Ishikawa (cell line): ENCODE results near the gene SLC35F6.

Source experiments
- CEBPB ChIP-seq: IDR thresholded peaks from 2 replicates; pipeline ENCODE4 v1.6.1; 2012
- EGR1 ChIP-seq: IDR thresholded peaks from 2 replicates; pipeline ENCODE4 v1.6.1; 2012
- EP300 ChIP-seq: IDR thresholded peaks from 2 replicates; pipeline ENCODE4 v1.6.1; 2012; ENCODE audit warnings: borderline replicate concordance
- FOXM1 ChIP-seq: IDR thresholded peaks from 2 replicates; pipeline ENCODE4 v1.6.1; 2012; ENCODE audit warnings: low read depth, borderline replicate concordance
- MAX ChIP-seq: IDR thresholded peaks from 2 replicates; pipeline ENCODE4 v1.6.1; 2012
- NFIC ChIP-seq: IDR thresholded peaks from 2 replicates; pipeline ENCODE4 v1.6.1; 2012
- RAD21 ChIP-seq: IDR thresholded peaks from 2 replicates; pipeline ENCODE4 v1.6.1; 2012; ENCODE audit warnings: low read depth
- REST ChIP-seq: IDR thresholded peaks from 2 replicates; pipeline ENCODE4 v1.6.1; 2012; ENCODE audit warnings: low read depth, mild to moderate bottlenecking
- TAF1 ChIP-seq: IDR thresholded peaks from 2 replicates; pipeline ENCODE4 v1.6.1; 2012; ENCODE audit warnings: low read depth, mild to moderate bottlenecking
- TCF12 ChIP-seq: IDR thresholded peaks from 2 replicates; pipeline ENCODE4 v1.6.1; 2012; ENCODE audit warnings: low read depth
- TEAD4 ChIP-seq: IDR thresholded peaks from 2 replicates; pipeline ENCODE4 v1.6.1; 2012
- USF1 ChIP-seq: IDR thresholded peaks from 2 replicates; pipeline ENCODE4 v1.6.1; 2012
- YY1 ChIP-seq: IDR thresholded peaks from 2 replicates; pipeline ENCODE4 v1.6.1; 2012; ENCODE audit warnings: low read depth
- ZBTB7A ChIP-seq: IDR thresholded peaks from 2 replicates; pipeline ENCODE4 v1.6.1; 2012; ENCODE audit warnings: low read depth

SLC35F6 gene

DNA sequence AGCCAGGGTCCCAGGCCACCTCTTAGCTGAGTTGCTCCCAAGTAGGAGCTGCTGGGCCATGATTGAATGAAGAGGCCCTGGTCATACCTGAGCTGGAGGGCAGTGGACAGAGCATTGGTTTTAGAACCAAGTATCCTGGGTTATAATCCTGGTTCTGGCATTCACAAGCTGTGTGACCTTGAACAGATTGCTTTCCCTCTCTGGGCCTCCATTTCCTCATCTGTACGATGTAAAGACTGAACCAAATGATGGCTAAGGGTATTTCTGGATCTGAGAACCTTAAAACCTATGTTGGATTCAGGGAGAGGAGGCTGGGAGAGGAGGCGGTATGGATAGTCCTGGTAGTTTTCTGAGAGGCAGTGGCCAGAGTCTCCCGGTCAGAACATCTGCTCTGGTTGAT, 40.6 kb upstream of the SLC35F6 start:
- TF ChIP-seq ZBTB7A (no peak), USF1 (no peak), CEBPB (no peak), FOXM1 (no peak), EGR1 (no peak), REST (no peak), YY1 (no peak), EP300 (no peak), TAF1 (no peak)

DNA sequence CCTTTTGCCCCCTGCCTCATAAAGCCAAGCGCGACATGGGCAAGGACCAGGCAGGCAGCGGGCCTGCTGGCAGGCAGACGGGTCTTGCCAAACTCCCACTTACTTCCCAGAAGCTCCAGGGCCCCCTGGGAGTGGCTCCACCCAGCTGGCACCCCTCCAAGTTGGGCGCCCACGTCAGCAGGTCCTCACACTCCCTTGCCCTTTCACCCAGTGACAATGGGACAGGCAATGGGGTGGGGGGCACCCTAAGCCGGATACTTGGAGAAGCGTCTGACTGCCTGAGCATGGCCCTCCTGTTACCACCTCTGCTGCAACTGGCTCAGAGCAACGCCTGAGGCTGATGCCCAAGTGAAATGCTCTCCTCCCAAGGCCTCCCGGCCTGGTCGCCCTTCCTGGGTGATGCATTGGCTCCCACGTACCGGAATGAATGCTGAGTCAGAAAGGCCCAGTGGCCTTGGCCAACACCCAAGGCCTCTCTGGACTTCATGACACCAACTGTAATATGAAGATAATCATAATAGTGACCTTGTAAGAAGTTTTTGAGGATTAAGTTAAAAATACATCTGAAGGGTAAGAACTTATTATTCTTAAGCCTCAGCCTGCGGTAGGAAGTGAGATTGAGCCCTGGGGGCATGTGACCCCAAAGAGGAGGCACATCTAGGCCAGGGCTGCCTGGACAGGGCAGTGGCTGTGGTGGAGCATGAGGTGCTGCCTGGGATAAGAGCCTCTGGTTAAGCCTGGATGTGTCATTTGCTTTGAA, 39.9 kb upstream of the SLC35F6 start:
- TF ChIP-seq ZBTB7A (peak; percentile 63; the same call in 1 of the 2 replicates), MAX (no peak), EGR1 (0 out of 2 replicates have a peak, but pooled peaks have one; percentile 34), NFIC (peak; percentile 74), CEBPB (no peak), RAD21 (no peak)

DNA sequence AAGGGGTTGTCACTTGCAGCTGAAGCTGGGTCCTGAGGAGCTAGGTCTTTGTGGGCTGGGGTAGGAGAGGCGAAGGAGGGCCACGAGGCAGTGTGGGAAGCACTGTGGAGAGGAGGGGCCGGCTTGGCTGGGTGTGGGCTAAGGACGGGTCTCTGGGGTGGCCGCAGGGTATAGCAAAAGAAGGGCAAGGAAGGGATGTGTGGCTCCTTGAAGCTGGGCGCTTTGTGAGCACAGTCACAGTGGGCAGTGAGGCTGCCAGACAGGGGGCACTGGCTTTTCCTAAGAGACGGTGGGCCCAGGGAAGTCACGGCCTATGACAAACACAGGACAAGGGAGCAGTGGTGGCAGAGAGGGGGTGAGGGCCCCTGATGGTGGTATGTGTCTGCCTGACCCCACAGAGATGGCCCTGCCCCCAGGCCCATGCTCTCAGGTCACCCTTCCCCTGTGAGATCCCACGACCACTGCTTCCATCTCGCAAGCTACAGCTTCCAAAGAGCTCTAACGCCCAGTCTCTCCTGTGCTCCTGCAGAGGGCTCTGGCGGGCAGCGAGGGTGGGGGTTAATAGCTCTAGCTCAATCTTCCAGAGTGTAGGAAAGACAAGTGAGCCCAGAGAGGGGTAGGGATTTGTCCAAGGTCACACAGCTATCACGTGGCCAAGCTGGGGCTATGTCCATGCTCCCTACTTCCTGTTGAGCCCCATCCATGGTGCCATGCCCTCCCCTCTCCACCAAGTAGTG, 39.1 kb upstream of the SLC35F6 start:
- TF ChIP-seq TCF12 (no peak), TAF1 (no peak), TEAD4 (no peak), USF1 (no peak)

DNA sequence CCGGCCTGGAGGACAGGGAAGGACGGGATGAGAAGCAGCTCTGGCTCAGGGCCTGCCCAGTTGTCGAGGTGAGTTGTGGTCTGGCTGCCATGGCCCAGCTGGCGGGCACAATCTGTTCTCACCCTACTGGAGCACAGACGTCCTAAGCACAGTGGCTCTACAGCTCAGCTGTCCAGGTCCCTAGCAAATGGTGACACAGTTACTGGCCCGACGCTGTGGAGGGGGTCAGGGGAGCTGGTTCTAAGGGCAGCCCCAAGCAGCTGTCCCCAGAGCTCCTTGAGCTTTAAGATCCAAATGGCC, 38.6 kb upstream of the SLC35F6 start:
- no peak for TF ChIP-seq ZBTB7A
- TF ChIP-seq EP300, result no peak
- no peak for TF ChIP-seq RAD21
- TF ChIP-seq TCF12, result no peak
- no peak for TF ChIP-seq REST
- TF ChIP-seq MAX, result no peak
- TF ChIP-seq FOXM1, result no peak
- TF ChIP-seq CEBPB, result no peak

- no peak for TF ChIP-seq TAF1
Measured at GRCh38 chr2:26726228-26726627, 37.9 kb upstream of the SLC35F6 start.

DNA sequence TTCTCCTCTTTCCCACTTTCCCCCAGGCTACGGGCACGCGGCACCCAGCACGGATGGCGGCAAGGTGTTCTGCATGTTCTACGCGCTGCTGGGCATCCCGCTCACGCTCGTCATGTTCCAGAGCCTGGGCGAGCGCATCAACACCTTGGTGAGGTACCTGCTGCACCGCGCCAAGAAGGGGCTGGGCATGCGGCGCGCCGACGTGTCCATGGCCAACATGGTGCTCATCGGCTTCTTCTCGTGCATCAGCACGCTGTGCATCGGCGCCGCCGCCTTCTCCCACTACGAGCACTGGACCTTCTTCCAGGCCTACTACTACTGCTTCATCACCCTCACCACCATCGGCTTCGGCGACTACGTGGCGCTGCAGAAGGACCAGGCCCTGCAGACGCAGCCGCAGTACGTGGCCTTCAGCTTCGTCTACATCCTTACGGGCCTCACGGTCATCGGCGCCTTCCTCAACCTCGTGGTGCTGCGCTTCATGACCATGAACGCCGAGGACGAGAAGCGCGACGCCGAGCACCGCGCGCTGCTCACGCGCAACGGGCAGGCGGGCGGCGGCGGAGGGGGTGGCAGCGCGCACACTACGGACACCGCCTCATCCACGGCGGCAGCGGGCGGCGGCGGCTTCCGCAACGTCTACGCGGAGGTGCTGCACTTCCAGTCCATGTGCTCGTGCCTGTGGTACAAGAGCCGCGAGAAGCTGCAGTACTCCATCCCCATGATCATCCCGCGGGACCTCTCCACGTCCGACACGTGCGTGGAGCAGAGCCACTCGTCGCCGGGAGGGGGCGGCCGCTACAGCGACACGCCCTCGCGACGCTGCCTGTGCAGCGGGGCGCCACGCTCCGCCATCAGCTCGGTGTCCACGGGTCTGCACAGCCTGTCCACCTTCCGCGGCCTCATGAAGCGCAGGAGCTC, 36.2 kb upstream of the SLC35F6 start:
- TF ChIP-seq CEBPB (no peak), EP300 (no peak), ZBTB7A (no peak), TEAD4 (no peak), REST (no peak), YY1 (no peak), EGR1 (no peak)
